Lower leg skin (tissue), 4 donors: ENCODE data around the gene GIMAP2. TPM values are rescaled to one million over a fixed set of nuclear protein-coding genes. Genes with fewer than 3 reads are reported as not detected.

Experiments used
- DNase-seq, 2 donors: peaks; one replicate each; pipeline ENCODE4 v3.0.0-alpha.2; 2019; ENCODE audit warnings: low spot score in 2 of 2
- H3K4me3 ChIP-seq: fragments of 200-600 bp; sonication (generic); 2 replicates; pipeline ENCODE4 v1.5.1; 2017; ENCODE audit warnings: mild to moderate bottlenecking, low read depth; ENCODE audit not compliant: poor library complexity, severe bottlenecking
- POLR2A ChIP-seq, 2 donors: fragments of 450-650 bp; IDR thresholded peaks; one replicate each; pipeline ENCODE4 v1.6.1; 2016 to 2017; ENCODE audit warnings: antibody characterized with exemption in 2 of 2, mild to moderate bottlenecking in 1 of 2, moderate library complexity in 1 of 2
- WGBS, 2 donors: methylation state at CpG; one replicate each; pipeline ENCODE4 v1.1.5; 2018; 5-methylcytosine and 5-hydroxymethylcytosine counted together
- intact Hi-C: fragments of 100-400 bp; cut with DNase I; formaldehyde crosslinking; loops from one replicate; pipeline ENCODE4 v1.15.0; 2023; ENCODE audit warnings: low total_unique reads
- total RNA-seq, 4 donors: library from RNA; depleted of rRNA; stranded (reverse); fragments of >200 nt; gene quantifications; one replicate each; pipeline ENCODE4 v1.1.0, GENCODE V29; 2016
- TF ChIP-seq, protein P1 (sequence below), 3 donors: fragments of 450-650 bp; IDR thresholded peaks; one replicate each; pipeline ENCODE4 v1.5.1; 2016; ENCODE audit warnings: antibody characterized with exemption in 3 of 3, mild to moderate bottlenecking in 3 of 3, moderate library complexity in 2 of 3

GIMAP2 gene
- total RNA-seq, 4 donors from 2014 or later, result 0.53 to 7.2 (median 5.0) TPM

DNA sequence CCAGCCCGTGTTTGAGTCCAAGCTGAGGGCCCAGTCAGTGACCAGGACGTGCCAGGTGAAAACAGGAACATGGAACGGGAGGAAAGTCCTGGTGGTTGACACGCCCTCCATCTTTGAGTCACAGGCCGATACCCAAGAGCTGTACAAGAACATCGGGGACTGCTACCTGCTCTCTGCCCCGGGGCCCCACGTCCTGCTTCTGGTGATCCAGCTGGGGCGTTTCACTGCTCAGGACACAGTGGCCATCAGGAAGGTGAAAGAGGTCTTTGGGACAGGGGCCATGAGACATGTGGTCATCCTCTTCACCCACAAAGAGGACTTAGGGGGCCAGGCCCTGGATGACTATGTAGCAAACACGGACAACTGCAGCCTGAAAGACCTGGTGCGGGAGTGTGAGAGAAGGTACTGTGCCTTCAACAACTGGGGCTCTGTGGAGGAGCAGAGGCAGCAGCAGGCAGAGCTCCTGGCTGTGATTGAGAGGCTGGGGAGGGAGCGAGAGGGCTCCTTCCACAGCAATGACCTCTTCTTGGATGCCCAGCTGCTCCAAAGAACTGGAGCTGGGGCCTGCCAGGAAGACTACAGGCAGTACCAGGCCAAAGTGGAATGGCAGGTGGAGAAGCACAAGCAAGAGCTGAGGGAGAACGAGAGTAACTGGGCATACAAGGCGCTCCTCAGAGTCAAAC, 56.9 kb downstream of the GIMAP2 start:
- no peak overlapping the region for H3K4me3 ChIP-seq
- TF ChIP-seq POLR2A (IDR thresholded peaks at IDR 0.05), result no peak
- TF ChIP-seq, protein P1, sequence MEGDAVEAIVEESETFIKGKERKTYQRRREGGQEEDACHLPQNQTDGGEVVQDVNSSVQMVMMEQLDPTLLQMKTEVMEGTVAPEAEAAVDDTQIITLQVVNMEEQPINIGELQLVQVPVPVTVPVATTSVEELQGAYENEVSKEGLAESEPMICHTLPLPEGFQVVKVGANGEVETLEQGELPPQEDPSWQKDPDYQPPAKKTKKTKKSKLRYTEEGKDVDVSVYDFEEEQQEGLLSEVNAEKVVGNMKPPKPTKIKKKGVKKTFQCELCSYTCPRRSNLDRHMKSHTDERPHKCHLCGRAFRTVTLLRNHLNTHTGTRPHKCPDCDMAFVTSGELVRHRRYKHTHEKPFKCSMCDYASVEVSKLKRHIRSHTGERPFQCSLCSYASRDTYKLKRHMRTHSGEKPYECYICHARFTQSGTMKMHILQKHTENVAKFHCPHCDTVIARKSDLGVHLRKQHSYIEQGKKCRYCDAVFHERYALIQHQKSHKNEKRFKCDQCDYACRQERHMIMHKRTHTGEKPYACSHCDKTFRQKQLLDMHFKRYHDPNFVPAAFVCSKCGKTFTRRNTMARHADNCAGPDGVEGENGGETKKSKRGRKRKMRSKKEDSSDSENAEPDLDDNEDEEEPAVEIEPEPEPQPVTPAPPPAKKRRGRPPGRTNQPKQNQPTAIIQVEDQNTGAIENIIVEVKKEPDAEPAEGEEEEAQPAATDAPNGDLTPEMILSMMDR (IDR thresholded peaks at IDR 0.05), result no peak
- intact Hi-C loops, result no loop called here
- WGBS, 2 donors, result 86% methylated on average over 14 of the region's 14 CpGs
- DNase-seq, result no peak

Other genes with a start within 250 kb of the GIMAP2 start
- 10 to 100 TPM in 1 of 4 donors, 1 to 10 TPM in 3; 2.3 to 10.7 (median 3.4) TPM for gene GIMAP8, start 235.1 kb upstream of the GIMAP2 start, total RNA-seq
- gene GIMAP7, start 170.8 kb upstream of the GIMAP2 start, total RNA-seq, result 1 to 10 TPM; 2.4 to 9.6 (median 5.3) TPM
- gene GIMAP4, start 118.3 kb upstream of the GIMAP2 start, total RNA-seq, result 10 to 100 TPM in 2 of 4 donors, 1 to 10 TPM in 2; 4.6 to 17.9 (median 8.1) TPM
- 10 to 100 TPM in 2 of 4 donors, 1 to 10 TPM in 2; 3.6 to 23.6 (median 9.7) TPM for gene GIMAP6, start 53.3 kb upstream of the GIMAP2 start, total RNA-seq
- 1 to 10 TPM; 1.5 to 4.6 (median 2.7) TPM for gene GIMAP1, start 30.9 kb downstream of the GIMAP2 start, total RNA-seq
- gene GIMAP5, start 51.7 kb downstream of the GIMAP2 start, total RNA-seq, result 10 to 100 TPM in 2 of 4 donors, 1 to 10 TPM in 2; 4.6 to 18.7 (median 10.9) TPM
- gene TMEM176B, start 114.7 kb downstream of the GIMAP2 start, total RNA-seq, result 10 to 100 TPM in 1 of 4 donors, 1 to 10 TPM in 3; 2.5 to 16.6 (median 6.1) TPM
- 10 to 100 TPM in 2 of 4 donors, 1 to 10 TPM in 2; 4.8 to 10.2 (median 9.5) TPM for gene TMEM176A, start 115.1 kb downstream of the GIMAP2 start, total RNA-seq
- gene AOC1, start 166.8 kb downstream of the GIMAP2 start, total RNA-seq, result 1 to 10 TPM; 1.2 to 6.7 (median 3.5) TPM